Stimulated activated CD4-positive, alpha-beta T cell treated with anti-CD3 and anti-CD28 coated beads, TNF-alpha, amount 100 ng/mL, for 24 hours (primary cell): ENCODE results near the gene SAFB.
"Not testable (repeated sequence)": the region's sequence is repeated elsewhere in the genome, so short reads cannot be mapped to it uniquely, and the experiment has no call there.

Experiments
- DNase-seq, 3 experiments: peaks; one replicate each; pipeline ENCODE4 v3.0.0-alpha.2; 2020; ENCODE audit warnings: low read depth in 3 of 3

SAFB gene

DNA sequence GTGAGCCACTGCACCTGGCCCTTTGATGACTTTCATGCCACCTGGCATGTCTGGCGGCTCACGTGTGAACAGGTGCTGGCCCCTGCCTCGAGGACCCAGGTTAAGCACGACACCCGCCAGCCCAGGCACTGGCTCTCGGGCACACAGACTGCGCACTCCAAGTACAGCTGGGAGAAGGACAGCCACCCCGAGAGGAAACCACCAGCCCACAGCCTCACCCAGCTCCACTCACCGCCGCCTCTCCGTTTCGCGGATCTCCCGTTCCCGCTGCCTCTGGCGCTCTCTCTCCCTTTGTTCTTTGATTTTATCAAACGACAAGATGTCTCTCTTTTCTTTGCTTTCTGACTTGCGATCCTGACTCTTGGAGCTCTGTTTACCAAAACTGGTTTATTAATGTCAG lies 27.8 kb upstream of the SAFB start:
- DNase-seq: no peak

GRCh38 chr19:5595745-5596144 lies 27.1 kb upstream of the SAFB start:
- DNase-seq: no peak

- DNase-seq: no peak
These were observed 22.1 kb upstream of the SAFB start for GRCh38 chr19:5600797-5601196.

GRCh38 chr19:5603626-5604025 lies 19.3 kb upstream of the SAFB start:
- DNase-seq: no peak

GRCh38 chr19:5605362-5605761 lies 17.5 kb upstream of the SAFB start:
- no peak for DNase-seq

DNA sequence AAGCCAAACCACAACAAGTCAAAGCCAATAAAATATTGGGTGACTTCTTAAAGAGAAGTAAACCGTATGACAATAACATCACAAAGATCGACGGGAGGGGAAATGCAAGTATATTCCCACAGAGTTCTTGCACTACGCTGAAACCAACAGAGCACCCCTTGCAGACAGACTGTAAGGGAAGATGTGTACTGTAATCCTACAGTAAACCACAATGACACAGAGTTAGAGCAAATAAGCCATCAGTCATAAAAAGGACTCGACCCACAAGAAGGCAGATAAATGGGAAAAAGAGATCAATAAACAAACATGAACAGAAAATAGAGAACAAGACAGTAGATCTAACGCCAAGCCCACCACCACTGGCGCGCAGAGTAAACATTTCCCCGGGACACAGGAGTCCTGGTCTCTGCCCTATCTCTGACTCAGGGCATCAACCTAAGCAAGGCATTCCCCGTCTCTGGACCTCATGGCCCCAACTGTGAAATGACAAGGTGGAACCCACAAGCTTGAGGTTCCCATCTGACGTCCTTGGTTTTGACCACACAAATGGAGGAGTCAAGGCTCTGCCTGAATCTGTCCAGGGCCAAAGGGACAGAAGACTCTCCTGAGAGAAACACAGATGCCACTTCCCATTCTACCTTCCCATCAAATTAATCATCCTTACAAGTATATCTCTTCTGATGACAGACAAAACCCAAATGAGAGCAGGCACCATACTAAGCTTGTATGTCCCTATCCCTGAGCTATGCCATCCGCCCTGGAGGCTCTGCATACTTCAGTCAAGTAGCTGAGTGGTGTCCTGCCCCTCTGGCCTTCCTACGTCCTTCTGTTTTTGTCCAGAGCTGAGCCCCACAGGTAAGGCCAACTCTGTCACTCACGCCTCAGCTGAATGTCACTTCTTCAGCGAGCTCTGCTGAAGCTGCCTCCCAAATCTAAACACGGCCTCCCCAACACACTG lies 15.3 kb upstream of the SAFB start:
- no peak for DNase-seq

- no peak for DNase-seq
These were observed 14.6 kb upstream of the SAFB start for GRCh38 chr19:5608291-5608690.

- DNase-seq: not testable (repeated sequence)
These were observed 14.1 kb upstream of the SAFB start for GRCh38 chr19:5608766-5609165.

GRCh38 chr19:5609881-5610448 lies 12.9 kb upstream of the SAFB start:
- DNase-seq: no peak

GRCh38 chr19:5612891-5613865 lies 9.7 kb upstream of the SAFB start:
- no peak for DNase-seq

GRCh38 chr19:5615756-5616327 lies 7.0 kb upstream of the SAFB start:
- no peak for DNase-seq

- no peak for DNase-seq
These were observed 5.8 kb upstream of the SAFB start for GRCh38 chr19:5617080-5617479.

DNA sequence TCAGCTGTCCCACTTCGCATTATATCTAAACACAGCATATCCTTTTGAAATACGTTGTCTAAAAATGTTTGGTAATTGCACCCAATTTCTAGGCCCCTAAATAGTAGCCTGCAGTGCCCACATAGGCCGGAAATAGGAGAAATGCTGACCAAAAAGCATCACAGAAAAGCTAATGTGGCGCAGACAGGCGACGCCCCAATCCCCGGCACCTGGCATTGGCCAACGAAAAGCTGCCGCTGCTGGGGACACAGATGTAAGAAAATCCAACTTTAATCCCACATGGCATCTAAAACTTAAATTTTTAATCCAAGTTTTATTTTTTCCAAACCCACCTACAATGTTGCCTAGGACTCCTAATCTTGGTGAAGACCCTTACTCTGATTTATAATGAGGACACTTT lies 4.3 kb upstream of the SAFB start:
- DNase-seq: no peak

DNA sequence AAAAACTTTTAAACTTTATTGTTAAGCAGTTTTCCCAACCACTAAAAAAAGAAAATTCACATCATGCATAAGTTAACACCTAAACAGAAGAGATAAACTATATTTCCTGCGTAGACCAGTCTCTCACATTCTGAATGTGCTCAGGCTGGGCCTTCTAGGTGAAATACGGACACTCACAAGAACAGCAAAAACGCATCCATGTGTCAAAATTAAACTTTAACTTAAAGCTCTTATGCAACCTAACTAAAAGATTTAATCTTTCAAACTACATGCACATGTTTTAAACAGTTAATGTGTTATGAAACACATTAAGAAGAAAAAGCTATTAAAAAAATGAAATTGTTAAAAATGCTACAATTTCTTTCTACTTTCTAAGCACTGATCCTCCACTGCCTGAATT lies 2.9 kb upstream of the SAFB start:
- no peak for DNase-seq

- no peak for DNase-seq
These were observed 1.5 kb upstream of the SAFB start for GRCh38 chr19:5621311-5621944.

- DNase-seq: peak in 2 of 3 experiments; percentile 18 to 22
These were observed 878 bp upstream of the SAFB start for GRCh38 chr19:5621945-5622464.

GRCh38 chr19:5623397-5624017 lies 624 bp downstream of the SAFB start:
- DNase-seq: peak in 1 of 3 experiments; percentile 13

DNA sequence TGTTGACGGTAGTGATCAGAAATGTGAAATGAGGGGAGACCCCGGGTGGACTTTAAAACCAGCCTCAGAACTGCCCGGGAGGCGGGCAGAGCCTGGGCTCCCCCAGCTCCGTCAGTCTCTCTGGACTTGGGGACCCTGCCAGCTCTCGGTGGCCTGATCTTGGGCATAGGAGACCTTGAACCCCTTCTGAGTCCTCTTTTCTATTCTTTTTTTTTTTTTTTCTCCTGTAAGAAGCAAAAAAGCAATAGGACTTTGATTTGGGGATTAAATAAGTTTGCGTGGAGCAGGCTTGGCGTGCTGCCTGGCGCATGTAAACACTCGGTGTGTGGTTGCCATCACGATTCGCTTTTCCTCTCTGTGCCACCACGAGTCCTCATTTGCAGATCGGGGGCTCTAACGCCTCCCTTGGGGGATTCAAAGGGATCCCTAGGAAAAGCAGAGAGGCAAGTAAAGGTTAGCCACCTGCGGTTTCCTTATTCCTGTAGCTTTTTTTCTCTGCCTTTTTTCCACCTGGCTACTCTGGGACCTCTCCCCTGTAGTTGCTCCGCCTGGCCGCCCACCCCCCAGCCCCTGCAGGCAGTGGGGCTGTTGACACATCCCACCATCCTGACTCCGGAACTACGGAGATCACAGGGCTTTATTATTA lies 1.3 kb downstream of the SAFB start:
- peak in 1 of 3 experiments; percentile 8 for DNase-seq

DNA sequence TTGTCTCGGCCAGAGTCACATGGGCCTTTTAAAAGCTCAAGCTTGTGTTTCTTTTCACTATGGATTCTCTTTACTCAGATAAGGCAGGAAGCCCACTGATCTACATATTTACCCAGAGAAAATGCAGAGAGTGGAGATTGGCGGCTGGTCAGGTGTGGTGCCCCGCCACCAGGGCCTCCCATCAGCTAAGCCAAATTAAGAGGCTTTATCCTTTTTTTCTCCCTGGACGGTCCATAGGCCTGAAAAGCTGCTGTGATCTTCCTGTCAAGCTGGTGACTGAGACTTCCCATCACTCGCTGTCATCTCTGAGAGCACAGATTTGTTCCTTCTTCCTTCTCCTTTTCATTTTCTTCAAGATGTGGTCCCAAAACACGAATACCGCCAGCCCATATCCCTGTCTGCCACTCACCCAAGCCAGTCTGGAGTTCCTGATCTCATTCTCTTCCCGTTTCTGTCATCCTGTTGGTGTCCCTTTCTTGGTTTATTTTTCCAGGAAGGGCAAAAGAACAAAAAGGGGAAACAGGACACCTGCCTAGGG lies 1.9 kb downstream of the SAFB start:
- no peak for DNase-seq

GRCh38 chr19:5625641-5626040 lies 2.8 kb downstream of the SAFB start:
- DNase-seq: no peak
